NCI-H146 treated with DMSO at 0.1 percent for 48 hours (cell line): ENCODE measurements around the gene PPP6R1.
A peak's percentile ranks its signal among the peaks of the same experiment; 100 is the strongest.
"Not testable (repeated sequence)": the region's sequence is repeated elsewhere in the genome, so short reads cannot be mapped to it uniquely, and the experiment has no call there.

ENCODE experiments used
- DNase-seq: peaks from one replicate; lab custom pipeline; 2025; ENCODE audit not compliant: unreplicated experiment; lab: John Stamatoyannopoulos, UW

PPP6R1 gene

DNA sequence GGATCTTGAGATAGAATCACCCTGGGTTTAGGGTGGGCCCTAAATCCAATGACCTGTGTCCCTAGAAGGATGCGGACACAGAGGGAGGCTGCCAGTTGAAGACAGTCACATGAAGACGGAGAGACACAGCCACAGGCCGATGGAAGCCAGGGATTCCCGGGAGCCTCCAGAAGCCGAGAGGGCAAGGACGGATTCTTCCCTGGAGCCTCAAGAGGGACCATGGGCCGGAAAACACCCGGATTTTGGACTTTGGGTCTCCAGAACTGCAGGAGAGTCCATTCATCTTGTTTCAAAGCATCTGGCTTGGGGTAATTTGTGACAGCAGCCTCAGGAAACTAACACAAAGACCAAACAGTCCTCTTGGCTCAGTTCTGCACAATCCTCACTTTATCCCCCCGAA lies 32.5 kb downstream of the PPP6R1 start:
- DNase-seq: no peak

DNA sequence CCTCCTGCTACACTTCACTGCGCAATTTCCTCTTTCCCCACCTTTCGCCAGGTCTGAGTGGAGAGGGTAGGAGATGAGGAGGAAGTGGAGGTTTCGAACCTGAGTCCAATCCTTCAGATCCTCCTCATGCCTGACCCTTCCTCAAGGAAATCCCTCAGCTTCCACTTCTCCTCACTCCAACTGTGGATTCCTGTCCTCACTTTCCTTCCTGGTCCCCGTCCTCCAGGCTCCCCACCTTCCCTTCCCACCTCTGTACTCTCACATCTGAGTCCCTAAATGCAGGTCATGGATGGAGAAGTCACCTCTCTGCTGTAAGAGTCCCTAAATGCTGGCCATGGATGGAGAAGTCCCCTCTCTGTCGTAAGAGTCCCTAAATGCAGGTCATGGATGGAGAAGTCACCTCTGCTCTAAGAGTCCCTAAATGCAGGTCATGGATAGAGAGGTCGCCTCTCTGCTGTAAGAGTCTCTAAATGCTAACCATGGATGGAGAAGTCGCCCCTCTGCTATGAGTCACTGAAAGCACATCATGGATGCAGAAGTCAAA lies 33.3 kb downstream of the PPP6R1 start:
- no peak for DNase-seq

DNA sequence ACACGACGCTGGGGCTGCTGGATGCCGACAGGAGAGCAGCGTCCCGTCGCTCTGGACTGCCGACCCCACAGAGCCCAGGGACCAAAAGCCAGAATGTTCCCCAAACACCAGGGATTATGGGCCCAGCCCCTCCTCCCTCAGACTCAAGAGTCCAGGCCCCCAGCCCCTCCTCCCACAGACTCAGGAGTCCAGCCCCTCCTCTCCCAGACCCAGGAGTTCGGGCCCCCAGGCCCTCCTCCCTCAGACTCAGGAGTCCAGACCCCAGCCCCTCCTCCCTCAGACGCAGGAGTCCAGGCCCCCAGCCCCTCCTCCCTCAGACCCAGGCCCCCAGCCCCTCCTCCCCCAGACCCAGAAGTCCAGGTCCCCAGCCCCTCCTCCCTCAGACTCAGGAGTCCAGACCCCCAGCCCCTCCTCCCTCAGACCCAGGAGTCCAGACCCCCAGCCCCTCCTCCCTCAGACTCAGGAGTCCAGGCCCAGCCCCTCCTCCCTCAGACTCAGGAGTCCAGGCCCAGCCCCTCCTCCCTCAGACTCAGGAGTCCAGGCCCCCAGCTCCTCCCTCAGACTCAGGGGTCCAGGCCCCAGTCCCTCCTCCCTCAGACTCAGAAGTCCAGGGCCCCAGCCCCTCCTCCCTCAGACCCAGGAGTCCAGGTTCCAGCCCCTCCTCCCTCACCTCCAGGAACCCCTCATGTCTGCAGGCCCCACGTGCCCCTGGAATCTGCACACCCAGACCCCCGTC lies 34.0 kb downstream of the PPP6R1 start:
- not testable (repeated sequence) for DNase-seq

DNA sequence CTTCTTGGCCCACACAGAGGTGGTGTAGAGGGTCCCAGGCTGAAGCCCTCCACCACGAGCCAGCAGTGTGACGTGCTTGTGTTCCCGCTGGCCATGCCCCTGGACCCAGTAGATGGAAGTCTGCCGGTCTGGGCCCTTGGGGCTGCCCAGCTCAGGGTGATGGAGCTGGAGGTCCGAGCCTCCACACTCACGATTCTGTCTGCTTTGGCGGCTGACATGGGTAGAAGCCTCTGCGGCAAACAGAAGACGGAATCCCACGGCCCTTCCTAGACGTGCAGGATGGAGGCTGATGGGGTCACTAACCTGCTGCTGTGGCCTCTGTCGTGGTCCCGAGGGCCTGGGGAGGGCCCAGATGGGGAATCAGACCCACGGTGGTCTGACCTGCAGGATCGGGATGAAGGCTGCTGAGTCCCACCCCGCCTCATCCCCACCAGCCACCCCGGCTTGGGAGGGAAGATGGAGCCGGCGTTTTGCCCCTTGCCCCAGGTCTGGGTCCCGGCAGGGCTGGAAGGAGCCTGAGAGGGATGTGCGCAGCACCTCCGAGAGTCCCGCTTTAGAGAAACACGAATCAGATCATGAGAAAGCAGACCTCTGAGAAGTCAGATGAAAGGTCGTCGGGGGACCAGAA lies 34.7 kb downstream of the PPP6R1 start:
- no peak for DNase-seq

DNA sequence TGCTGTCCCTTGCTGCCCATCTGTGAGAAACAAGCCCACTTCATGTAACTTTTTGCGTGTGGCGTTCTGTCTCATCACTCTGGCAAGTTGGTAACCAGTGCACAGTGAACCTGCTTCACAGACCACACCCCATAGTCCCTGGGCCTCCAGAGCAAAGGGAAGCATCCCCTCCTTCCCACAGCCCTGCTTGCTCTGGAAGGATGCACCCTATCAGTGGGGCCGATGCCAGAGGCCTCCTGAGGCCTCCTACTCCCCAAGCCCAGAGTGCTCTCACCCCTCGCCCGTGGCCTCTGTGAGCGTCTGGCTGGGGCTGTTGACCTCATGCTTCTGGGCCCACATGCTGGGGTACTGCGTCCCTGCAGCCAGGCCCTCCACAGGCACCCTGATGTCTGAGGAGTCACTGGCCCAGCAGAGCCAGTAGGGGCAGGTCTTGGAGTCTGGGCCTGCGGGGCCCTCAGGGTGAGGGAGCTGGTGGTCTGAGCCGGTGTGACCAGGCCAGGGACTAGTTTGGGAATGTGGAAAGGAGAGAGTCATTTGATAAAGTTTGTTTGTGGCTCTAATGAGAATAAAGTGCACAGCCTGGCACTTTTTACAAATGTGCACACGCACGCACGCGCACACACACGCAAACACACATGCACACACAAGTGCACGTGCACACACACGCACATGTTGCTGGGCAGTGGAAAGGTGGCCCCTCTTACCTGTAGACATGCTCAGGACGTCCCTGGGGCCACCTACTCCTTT lies 35.4 kb downstream of the PPP6R1 start:
- DNase-seq: no peak

DNA sequence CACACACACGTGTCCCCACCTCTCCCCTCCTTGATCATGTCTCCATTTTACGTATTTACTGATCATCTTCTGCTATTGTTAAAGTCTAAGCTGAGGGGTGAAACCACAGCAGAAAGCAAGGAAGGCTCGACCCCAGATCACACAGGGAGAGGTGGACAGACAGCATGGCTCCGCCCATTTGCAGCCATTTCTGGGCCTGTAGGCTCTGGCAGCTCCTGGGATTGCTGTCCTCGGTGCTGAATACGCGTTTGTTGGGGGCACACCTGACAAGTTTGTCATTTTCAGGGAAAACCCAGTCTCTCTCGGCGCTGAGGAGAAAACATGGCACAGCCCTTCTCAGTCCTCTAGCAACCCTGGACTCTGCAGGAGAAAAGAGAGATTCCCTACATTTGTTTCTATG lies 38.3 kb downstream of the PPP6R1 start:
- no peak for DNase-seq

DNA sequence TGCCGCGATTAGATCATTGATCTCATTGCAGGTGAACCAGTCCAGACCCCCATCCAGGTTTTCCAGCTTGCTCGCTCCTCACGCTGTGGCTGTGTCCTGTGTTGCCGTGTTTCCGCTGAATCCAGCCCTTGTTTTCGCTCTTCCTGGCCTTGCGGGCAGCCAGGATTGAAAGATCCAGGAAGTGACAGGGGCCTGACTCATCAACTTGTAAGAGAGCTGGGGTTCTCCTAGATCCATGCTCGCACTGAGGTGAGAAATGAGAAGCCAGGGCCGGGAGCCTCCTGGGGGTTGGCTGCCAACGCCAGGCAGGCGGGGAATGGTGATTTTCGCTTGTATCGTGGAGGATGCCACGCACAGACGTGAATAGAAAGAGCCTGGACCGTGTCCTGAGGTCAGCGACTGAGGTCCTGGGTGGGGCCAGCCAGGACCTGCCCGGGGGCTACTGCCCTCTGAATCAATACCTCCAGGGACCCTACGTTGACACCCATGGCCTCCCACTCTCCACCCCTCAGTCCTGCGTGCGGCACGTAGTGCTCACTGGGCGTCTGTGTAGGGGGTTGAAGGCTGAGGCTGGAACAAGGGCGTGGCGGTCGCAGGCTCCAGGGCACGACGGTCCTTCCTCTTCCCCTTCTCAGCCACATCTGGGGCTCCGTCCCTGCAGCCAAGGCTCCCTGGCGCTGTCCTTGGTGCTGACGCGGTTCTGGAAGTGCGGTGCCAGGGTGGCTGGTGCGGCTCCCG lies 42.2 kb downstream of the PPP6R1 start:
- DNase-seq: peak; percentile 96

DNA sequence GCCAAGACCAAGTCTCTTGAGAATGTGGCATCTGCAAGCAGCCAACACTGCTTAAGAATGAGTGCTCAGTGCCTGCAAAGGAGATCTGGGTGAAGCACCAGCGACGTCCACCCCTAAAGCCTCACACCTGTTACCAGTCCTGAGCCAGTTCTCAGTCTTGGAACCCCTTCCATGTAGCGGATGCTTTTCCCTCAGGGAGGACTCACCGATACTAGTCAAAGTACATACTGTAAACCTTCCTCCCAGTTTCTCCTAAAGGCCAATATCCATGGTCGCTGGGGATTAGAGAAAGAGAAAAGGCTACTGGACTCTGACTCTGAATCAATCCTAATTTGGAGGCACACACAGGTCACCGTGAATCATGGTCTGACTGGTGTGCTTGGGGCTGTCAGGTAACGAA lies 45.3 kb downstream of the PPP6R1 start:
- DNase-seq: no peak

DNA sequence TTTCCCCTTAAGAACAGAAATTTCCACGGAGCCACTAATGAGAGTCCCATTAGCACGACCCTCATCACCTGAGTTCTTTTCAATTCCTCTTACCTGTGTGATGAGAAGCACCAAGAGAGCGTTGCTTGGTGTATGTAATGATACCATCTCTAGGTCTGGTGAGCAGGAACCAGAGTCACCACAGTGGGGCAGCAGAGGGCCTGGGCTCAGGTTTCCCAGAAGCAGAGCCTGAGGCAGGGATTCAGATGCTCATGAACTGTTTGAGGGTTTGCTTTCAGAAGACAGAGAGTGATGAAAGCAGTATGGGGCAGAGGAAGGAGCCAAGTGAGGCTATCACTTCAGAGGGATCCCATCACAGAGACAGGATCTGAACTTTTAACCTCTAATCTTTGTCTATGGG lies 46.4 kb downstream of the PPP6R1 start:
- DNase-seq: no peak

DNA sequence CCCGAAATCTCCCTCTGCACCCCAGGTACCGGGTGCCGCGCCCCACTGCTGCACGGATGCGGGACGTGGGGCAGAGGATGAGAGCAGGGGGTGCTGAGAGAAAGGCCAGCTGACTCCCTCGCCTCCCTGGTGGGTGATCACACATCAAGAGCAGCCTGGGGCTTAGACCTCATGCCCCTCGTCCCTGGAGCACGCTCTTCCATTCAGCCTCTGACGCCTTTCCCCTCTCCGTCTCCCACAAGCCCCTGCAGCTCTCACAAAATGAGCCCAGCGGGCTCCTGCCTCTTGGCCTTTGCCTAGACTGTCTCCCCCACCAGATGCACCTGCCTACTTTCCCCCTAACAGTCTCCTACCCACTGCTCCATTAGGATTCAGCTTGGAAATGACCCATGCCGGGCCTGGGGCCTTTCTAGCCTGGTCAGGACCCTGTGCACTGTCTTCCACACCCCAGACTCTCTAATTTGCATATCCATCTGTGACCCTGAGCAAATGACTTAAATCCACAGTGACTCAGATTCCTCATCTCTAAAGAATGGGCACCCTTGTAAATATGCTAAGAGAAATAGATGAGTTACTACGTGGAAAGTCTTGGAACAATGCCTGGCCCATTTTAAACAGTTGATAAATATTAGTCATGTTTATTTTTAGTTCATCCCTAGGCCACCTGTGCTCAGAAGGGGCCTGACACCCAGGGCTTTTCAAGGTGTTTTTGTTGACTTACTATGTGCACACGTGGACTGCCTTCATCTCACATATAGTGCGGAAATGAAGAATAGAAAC lies 48.9 kb downstream of the PPP6R1 start:
- DNase-seq: peak; percentile 74

DNA sequence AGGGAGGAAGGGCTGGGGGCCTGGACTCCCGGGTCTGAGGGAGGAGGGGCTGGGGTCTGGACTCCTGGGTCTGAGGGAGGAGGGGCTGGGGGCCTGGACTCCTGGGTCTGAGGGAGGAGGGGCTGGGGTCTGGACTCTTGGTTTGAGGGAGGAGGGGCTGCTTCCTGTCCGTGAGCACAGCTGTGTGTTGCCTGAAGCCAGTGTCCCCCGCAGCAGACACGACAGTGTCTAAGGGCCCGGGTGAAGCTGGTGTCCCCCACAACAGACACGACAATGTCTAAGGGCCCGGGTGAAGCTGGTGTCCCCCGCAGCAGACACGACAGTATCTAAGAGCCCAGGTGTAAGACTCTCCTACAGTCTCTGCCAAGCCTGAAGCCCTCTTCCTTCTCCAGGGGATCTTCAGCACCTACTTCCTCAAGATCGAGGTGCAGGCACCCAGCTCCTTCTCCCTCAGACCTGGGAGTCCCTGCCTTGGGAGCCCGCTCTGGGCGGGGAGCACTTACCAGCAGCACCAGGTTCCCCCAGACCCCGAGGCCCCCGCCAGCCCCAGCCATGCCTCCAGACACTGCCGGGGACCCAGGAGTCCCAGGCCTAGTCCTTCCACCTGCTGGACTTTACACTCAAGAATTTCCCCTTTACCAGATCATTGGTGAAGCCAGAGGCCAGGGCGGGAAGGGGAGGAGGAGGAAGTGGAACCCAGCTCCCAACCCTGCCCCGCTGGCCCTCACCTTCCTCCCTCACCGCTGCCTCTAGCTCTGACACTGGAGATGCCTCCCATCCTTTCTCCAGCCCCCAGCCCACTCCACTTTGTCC lies 49.7 kb downstream of the PPP6R1 start, which contains the start of gene PTPRH:
Gene PTPRH, minus strand, starts transcription at position 622 of the 813 bp plus-strand sequence. Its CDS starts 68 bp downstream, at position 554.
- DNase-seq: no peak

DNA sequence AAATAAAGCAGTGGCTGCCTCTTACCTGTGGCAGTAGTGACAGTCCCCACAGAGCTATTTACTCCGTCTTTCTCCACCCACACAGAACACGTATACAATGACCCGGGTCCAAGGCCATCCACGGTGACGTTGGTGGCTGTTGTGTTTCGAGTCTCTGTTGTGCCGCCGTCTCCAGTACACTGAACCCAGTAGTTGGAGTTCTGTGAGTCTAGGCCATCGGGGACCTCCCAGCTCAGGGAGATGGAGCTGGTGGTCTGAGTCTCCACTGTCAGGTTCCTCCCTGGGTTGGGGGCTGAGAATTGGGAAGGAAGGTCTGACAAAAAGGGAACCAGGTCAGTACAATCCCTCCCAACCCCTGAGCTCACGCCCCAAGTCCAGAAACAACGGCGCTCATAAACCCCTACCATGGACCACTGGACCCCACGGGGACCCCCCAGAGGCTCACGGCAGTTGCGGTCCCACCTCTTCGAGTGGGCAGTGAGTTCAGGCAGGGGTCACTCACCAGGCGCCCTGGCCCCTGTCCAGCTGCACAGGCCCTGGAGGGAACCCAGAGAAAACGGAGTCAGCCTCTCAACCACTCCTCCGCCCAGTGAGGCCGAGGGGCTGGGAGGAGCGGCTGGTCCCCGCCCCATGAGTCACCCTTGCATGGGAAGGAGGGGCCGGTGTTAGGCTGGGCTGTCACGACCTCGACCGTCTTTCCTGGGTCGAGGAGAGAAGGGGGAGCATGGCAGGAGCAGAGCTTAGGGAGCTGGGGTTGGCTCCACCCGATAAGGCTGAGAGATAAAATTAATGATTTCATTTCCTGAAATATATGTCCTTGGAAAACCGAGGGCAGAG lies 51.9 kb downstream of the PPP6R1 start:
- DNase-seq: peak; percentile 29

DNA sequence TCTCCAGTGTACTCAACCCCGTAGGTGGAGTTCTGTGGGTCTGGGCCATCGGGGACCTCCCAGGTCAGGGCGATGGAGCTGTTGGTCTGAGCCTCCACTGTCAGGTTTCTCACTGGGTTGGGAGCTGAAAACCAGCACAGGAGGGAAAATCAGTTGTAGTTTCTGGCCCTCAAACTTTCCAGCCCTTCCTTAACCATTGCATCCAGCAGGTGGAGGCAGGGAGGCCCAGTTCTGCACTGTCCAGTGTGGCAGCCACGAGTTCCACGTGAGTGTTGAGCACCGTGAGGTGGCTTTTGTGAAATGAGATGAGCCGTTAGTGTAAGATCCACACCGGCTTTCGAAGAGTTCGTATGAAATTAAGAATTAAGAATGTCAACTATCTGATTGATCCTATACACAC lies 56.6 kb downstream of the PPP6R1 start:
- DNase-seq: not testable (repeated sequence)

DNA sequence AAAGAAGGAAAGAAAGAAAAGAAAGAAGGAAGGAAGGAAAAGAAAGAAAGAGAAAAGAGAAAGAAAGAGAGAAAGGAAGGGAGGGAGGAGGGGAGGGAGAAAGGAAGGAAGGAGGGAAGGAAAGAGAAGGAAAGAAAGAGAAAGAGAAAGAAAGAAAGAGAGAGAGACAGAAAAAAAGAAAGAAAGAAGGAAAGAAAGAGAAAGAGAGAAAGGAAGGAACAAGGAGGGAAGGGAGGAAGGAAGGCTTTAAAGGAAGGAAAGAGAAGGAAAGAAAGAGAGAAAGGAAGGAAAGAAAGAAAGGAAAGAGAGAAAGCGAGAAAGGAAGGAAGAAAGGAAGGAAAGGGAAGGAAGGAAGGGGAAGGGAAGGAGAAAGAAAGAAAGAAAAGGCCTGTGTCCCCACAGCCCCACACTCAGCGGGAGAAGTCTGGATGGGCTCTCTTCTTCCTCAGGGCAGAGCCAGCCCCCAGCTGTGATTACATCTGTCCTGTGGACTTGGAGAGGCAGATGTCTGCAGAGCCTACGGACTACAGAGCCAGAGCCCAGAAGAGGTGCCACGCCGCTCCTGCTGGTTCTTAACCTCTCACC lies 59.1 kb downstream of the PPP6R1 start:
- DNase-seq: no peak

DNA sequence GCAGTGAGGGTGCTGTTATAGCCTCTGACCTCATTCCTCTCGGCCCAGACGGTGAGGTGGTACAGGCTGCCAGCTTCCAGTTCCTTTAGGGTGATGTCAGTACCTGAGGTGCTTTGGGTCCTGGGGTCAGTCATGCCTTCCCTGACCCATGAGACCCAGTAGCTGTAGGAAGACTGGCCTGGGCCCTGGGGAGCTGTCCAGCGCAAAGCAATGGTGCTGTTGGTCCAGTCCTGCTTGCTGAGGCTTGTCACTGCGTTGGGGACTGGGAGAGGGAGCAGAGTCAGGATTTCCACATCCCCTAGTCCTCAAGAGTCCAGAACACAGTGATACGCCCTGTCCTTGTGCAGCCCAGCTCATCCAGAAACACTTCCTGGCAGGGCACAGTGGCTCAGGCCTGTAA lies 60.2 kb downstream of the PPP6R1 start:
- DNase-seq: no peak

DNA sequence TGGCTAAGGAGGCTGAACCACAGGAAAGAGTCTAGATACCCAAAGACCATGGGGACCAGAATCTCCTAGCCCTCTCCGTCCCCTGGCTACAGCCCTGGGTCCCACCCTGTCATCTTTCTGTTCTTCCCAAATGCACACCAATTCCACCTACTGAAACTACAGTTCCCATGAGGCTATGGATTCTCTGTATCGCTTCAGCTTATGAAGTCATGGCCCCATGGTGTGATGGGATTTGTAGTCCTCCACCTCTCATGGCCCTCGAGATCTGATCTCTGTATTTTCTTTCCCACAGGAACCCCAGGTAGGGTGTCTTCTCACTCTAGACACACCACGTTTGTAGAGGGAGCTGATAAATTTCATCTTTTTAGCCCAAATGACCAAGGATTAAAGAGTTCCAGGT lies 61.3 kb downstream of the PPP6R1 start:
- DNase-seq: no peak

DNA sequence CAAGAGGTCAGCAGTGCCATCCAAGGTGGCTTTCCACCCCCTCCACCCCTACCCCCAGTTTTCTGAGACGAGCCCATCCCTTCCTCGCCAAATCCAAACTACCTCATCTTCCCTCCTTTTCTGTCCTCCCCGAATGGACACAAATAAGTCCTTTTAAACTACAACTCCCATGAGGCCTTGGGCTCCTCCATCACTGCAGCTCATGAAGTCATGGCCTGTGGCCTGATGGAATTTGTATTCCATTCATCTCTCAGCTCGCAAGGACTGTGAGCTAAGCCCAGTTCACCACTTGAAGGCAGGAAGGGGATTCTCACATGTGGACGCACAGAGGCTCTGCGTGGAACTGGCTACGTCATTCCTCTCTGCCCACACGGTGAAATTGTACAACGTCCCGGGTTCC lies 62.0 kb downstream of the PPP6R1 start:
- DNase-seq: no peak

DNA sequence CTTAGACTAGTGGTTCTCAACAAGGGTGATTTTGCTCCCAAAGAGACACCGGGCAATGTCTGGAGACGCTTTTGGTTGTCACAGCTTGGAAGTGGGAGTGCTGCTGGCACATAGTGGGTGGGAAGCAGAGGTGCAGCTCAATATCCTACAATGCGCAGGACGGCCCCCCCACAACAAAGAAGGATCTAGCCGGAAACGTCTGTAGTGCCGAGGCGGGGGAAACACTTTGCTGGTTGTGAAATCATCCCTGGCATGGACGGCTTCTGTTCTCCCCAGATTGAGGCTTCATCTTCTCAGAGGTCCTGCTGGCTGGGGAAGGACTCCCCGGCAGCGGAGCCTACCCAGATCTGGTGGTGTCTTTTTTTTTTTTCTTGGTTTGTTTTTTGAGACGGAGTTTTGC lies 65.3 kb downstream of the PPP6R1 start:
- DNase-seq: no peak
